AG09309 (cell line): ENCODE measurements around the gene RAB20.

Source experiments
- DNase-seq: peaks from one replicate; pipeline ENCODE4 v3.0.0-alpha.2; 2010; ENCODE audit warnings: low read depth
- H3K4me3 ChIP-seq: 2 replicates; pipeline ENCODE4 v1.5.1; 2011; ENCODE audit warnings: mild to moderate bottlenecking, low read depth, low read length, moderate library complexity; ENCODE audit not compliant: control insufficient read depth
- CTCF ChIP-seq: IDR thresholded peaks from 2 replicates; pipeline ENCODE4 v1.5.1; 2011; ENCODE audit warnings: mild to moderate bottlenecking, low read depth, low read length, inconsistent platforms; ENCODE audit not compliant: insufficient read depth, control insufficient read depth; ENCODE audit errors: missing control alignments

Gene RAB20

GRCh38 chr13:110520431-110521295 is 40.9 kb downstream of the RAB20 start:
- H3K4me3 ChIP-seq: no peak overlapping the region
- TF ChIP-seq CTCF: no peak
- DNase-seq: peak; percentile 51

DNA sequence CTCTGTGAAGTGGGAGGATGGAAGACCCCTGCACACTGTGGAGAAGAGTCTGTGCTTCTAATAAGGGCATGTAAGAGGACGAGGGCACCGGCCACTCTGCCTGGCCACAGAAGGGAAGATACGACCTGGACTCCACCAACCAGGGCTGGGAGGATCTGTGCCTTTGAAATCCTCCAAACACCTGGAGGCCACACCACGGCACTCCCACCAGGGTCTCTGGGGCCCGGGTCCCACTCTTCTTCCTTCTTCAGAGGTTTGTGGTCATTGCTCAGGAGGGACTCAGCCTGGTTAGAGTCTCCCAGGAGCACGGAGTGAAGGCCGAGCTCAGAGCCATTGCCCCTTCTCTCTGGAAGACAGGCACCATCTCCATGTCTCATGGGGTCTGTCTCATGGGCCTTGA is 42.0 kb downstream of the RAB20 start:
- TF ChIP-seq CTCF: no peak
- no peak overlapping the region for H3K4me3 ChIP-seq
- DNase-seq: no peak

GRCh38 chr13:110519046-110519445 is 42.5 kb downstream of the RAB20 start:
- no peak for TF ChIP-seq CTCF
- DNase-seq: no peak
- H3K4me3 ChIP-seq: no peak overlapping the region

GRCh38 chr13:110518571-110518970 is 43.0 kb downstream of the RAB20 start:
- H3K4me3 ChIP-seq: no peak overlapping the region
- no peak for DNase-seq
- TF ChIP-seq CTCF: no peak

DNA sequence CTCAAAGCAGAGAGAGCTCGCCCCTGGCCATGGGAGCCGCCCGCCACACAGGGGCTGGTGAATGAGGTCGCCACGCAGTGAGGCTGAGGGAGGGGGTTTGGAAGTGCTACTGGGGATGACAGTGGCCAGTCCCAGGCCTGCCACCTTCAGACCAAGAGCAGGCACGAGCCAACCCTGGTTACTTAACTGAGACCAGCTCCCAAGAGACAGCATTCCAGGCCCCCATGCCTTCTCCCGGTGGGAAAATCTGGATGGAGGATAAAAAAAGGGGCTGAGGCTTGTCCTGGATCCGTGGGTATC is 43.3 kb downstream of the RAB20 start:
- no peak for DNase-seq
- no peak for TF ChIP-seq CTCF
- no peak overlapping the region for H3K4me3 ChIP-seq

- DNase-seq: no peak
- TF ChIP-seq CTCF: no peak
Measured at GRCh38 chr13:110517505-110518225, 43.9 kb downstream of the RAB20 start.

More at GRCh38 chr13:110517505-110518225, 43.9 kb downstream of the RAB20 start:
- no peak overlapping the region for H3K4me3 ChIP-seq
